ENCODE results near the gene VPS54.
A peak's percentile ranks its signal among the peaks of the same experiment; 100 is the strongest.
"Not testable (repeated sequence)": the region's sequence is repeated elsewhere in the genome, so short reads cannot be mapped to it uniquely, and the experiment has no call there.

The VPS54 gene

DNA sequence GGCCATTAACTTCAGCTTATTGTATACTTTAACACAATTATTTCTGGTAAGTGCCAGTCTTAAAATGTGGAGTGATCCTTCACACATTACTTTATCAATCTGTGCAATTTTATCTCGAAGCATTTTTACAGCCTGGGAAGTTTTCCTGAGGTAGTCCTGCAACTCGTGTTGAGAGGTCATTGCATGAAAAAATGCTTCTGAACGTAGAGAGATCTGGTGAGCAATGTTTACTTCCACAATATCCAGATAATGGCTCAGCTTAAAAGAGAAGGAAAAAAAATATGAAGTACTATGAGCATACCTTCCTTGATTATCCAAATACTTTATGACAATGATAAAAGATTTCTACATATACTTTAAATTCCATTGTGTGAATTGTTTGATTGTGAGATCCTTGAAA is 57.0 kb downstream of the VPS54 start:
- no peak overlapping the region for H3K27ac ChIP-seq
- H3K4me3 ChIP-seq: no peak overlapping the region

DNA sequence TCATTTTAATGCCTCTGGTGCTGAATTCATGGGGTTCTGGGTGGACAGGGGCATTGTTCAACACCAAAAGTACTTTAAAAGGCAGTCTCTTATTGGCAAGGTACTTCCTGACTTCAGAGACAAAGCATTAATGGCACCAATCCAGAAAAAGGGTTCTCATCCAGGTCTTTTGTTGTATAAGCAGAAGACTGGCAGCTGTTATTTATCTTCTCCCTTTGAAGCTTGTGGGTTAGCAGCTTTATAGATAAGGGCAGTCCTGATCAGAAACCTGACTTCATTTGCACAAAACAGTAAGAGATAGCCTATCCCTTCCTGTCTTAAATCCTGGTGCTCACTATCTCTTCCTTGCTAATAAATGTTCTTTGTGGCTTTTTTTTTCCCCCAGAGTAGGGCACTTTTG is 68.8 kb downstream of the VPS54 start:
- Histone ChIP-seq H3K27ac (no peak overlapping the region), H3K4me3 (no peak overlapping the region)

DNA sequence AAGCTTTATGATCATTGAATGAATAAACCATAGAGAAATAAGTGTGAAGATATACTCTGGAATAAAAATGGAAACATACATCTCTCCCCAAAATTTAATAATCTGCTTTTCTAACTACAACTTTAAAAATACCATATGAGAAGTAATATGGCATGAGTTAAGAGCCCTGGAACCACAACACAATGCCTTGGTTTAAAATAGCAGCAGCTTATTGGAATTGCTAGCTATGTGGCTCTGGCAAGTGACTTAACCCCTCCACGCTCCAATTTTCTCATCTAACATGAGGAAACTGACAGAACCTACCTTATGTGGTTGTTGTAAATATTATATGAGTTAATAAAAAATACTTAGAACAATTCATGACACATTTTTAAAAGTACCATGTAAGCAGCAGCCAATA is 76.4 kb downstream of the VPS54 start:
- no peak overlapping the region for H3K4me3 ChIP-seq
- no peak overlapping the region for H3K27ac ChIP-seq

DNA sequence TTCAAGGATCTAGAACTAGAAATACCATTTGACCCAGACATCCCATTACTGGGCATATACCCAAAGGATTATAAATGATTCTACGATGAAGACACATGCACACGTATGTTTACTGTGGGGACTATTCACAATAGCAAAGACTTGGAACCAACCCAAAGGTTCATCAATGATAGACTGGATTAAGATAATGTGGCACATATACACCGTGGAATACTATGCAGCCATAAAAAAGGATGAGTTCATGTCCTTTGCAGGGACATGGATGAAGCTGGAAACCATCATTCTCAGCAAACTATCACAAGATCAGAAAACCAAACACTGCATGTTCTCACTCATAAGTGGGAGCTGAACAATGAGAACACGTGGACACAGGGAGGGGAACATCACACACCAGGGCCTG is 87.1 kb downstream of the VPS54 start:
- H3K27ac ChIP-seq: not testable (repeated sequence)

DNA sequence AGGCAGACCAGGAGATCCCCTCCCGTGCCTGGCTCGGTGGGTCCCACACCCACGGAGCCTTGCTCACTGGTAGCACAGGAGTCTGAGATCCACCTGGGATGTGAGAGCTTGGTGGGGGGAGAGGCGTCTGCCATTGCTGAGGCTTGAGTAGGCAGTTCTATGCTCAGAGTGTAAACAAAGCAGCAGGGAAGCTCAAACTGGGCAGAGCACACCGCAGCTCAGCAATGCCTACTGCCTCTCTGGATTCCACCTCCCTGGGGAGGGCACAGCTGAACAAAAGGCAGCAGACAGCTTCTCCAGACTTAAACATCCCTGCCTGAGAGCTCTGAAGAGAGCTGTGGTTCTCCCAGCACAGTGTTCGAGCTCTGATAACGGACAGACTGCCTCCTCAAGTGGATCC is 92.4 kb downstream of the VPS54 start:
- no peak overlapping the region for H3K27ac ChIP-seq
- H3K4me3 ChIP-seq: no peak overlapping the region

More for the DNA sequence above, 87.1 kb downstream of the VPS54 start:
- not testable (repeated sequence) for H3K4me3 ChIP-seq

DNA sequence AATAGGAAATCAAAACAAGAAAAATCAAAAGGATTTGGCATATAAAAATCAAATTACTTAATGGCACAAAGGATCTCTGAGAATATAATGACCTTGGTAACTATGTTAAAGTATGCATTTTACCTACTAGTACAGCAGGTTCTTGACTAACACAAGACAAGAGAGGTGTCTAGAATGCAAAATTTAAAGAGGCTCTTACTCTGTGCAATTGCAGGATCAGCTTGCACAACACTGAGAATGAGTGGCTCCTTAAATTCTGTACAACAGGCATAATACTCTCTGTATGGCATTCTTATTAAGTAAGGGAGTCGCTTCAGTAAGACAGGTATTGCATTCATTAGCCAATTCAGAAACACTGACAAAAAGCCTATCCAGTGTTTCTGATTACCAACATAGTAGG is 104.9 kb downstream of the VPS54 start:
- H3K4me3 ChIP-seq: no peak overlapping the region
- no peak overlapping the region for H3K27ac ChIP-seq

DNA sequence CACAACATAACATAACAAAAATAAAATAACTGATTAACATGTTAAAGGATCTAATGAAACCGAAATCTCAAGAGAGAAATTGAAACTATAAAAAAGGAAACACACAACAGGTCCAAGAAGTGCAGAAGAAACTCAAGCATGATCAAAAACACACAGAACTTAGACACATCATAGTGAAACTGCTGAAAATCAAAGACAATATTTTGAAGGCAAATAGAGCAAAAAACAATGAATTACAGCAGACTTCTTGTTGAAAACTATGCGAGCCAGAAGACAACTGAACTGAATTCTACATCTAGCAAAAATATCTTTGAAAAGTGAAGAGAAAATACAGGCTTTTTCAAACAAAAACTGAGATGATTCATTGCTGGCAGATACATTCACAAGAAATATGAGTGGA is 116.2 kb downstream of the VPS54 start:
- Histone ChIP-seq H3K27ac (no peak overlapping the region), H3K4me3 (no peak overlapping the region)

DNA sequence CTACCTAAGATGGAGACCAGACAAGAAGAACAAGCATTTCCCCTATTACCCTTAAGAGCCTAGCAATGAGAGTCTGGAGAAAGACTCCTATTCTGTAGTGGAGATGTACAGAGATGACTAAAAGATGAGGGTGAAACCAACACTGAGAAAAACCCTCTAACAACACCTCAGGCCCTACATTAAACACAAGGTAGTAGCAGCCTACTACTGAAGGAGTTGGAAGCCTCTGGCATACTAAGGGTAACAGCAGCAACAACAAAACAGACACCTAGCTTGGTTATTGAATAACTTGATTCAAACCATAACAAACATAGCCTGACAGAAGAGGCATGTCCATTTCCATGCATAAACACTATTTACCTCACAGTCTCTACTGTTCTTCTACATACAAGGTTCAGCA is 117.1 kb downstream of the VPS54 start:
- H3K27ac ChIP-seq: no peak overlapping the region
- no peak overlapping the region for H3K4me3 ChIP-seq

DNA sequence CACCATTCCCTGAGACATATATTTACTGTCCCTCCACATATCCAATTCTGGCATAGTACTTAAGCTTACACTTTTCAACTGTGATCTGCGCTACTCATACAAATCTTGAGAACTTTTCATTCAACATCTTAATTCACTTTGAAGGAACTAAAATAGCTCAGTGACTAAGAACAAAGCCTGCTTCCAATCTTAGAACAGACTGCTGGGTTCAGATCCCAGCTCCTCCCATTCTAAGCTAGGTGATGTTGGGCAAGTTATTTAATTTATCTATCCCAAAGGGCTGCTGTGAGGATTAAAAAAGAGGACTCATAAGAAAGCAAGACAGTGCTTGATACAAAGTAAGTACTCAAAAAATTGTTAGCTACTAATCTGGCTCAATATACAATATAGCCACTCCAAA is 119.6 kb downstream of the VPS54 start:
- Histone ChIP-seq H3K27ac (no peak overlapping the region), H3K4me3 (no peak overlapping the region)

DNA sequence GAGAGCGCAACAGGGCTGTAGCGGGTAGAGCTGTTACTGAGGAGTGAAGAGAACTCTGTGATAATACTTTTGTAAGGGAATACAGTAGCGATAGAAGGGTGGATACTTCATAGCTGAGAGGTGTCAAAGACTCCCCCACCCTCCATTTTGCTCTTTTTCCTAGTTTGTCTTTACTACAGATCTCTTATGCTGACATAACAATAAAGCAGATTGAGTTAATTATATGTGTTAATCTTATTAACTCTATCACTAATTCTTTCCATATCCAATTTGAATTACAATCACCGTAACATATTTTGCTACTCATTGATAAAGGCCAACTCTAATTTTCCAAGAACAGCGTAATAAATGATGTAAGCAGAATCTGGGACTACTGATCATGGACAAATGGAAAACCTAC is 120.4 kb downstream of the VPS54 start:
- Histone ChIP-seq H3K4me3 (no peak overlapping the region), H3K27ac (no peak overlapping the region)

DNA sequence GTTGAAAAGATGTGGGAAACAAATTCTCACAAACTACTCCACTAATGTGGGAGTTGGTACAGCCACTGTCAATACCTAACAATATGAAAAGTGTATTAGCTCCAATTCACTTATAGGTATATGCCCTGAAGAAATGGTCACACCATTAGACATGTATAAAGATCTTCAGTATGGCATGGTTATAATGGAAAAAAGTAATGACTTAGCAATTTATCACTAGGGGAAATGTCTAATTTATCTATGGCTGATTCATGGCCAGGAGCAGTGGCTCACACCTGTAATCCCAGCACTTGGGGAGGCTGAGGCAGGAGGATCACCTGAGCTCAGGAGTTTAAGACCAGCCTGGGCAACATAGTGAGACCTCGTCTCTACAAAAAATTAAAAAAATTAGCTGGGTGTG is 125.1 kb downstream of the VPS54 start:
- H3K27ac ChIP-seq: no peak overlapping the region
- no peak overlapping the region for H3K4me3 ChIP-seq

DNA sequence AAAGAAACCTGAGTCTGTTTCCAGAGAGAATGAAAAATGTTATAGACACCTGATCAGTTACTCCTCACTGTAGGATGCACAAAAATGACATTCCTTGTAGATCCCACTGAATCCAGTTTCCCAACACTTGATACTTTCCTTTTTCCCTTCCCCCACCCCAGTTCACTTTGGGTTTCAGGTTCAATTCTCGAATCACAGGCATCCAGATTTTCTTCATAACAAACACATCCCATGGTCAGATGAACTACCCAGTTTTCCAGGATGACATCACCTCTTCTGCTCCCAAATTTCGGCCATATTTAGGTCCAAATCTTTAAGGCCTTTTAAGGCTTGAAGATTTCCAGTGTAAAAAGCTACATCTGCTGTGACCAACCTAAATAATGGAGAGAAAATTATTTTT is 126.1 kb downstream of the VPS54 start:
- Histone ChIP-seq H3K27ac (no peak overlapping the region), H3K4me3 (no peak overlapping the region)

DNA sequence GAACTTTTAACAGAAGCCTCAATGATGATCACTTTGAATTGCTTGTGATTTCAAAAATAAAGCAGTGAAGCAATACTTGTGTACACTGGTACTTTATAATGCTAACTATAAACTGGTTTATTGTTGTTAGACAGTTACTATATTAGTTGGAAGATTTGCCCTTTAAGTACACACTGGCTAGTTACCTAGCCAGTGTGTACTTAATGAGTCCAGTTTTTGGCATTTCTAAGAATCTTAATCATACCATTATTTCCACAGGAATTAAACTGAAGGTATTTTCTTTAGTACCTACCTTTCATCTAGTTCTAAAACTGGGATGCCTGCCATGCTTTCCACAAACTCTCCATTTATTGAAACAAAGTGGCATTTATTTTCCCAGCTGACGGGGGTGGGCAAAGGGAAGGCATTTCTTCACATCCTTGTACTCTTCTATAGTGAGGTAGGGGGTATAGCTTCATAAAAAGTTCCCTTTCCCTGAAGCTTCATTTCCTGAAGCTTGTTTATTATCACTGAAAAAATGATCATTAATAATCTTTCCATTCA is 127.7 kb downstream of the VPS54 start:
- H3K4me3 ChIP-seq: no peak overlapping the region
- no peak overlapping the region for H3K27ac ChIP-seq

DNA sequence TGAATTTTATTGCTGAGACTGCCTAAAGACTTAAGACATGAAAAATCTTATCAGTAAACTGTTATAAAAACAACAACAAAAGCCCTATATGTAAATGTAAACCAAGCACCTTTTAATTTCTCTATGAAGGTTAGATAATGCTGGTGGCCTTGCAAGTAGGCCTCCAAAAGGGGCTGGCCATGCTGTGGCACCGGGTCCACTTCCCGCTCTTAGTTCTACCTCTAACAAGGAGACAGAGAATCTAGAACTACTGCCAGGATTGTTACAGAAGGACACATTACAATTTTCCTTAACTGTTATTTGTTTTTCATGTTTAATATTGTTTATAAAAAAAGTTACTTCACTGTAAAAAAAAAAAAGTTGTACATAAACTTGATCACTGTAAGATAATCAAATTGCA is 128.6 kb downstream of the VPS54 start:
- no peak overlapping the region for H3K27ac ChIP-seq
- no peak overlapping the region for H3K4me3 ChIP-seq

DNA sequence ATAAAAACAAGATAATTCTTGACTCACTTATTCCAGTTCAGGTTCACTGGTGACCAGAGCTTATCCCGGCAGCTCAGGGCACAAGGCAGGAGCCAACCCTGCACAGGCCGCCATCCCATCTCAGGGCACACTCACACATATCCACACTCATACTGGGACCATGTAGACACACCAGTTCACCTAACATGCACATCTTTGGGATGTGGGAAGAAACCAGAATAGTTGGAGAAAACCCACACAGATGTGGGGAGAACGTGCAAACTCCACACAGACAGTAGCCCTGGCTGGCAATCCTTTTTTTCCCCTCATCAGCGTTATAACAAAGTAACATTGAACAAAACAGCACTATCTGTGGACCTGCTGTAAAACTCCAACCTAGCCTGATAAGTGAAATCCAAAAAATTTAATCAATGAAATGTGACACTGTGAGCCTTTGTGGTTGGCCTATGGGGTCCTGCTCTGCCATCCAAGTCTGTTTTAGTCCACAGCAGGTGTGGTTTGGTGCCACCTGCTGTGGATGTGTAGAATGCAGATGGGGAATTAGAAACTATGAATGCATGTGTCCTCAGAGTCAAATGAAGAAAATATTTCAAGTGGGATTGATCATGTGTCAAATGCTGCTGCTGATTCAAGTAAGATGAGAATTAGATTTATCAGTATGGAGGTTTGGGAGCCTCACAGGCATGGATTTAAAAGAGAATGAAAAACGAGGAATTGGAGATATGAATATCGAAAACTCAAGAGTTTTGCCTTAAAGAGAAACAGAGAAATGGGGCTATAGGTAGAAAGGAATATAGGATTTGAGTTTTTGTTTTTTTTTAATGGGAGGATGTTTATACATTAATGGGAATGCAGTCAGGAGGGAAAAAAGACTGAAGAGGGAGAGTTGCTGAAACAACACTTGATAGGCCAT is 130.5 kb downstream of the VPS54 start:
- no peak overlapping the region for H3K27ac ChIP-seq
- H3K4me3 ChIP-seq: no peak overlapping the region

DNA sequence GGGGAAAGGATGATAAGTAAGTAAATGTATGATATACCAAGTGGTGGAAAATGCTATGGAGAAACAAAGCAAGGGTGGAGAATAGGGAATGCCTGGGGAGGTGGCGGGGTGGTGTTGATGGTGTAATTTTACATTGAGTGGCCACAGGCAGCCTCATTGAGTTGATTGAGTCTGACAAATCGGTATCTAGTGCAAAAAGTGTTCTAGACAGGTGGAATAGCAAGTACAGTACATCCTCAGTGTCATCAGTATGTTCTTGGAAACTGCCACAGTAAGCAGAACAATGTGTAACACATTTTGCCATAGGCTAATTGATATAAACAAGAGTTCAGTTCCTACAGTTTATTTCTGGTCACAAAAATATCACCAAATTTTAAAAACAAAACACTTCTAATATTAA is 131.2 kb downstream of the VPS54 start:
- Histone ChIP-seq H3K27ac (no peak overlapping the region), H3K4me3 (no peak overlapping the region)

DNA sequence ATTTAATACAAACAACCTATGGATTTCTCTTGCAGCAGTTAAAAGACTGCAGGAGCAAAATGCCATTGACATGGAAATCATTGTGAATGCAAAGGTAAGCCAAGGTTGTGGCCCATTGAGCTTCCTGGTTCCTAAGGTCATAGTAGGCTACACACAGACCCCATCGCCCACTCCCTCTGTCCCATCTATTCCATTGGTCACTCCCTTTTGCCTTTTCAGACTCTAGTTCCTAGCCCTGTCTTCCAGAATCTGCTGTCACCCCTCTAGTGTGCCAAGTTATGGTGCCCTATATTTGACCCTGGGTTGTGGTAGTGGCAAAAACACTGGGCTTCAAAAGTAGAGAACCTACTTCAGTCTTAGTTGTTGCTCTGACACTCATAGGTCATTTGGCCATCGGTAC is 132.8 kb downstream of the VPS54 start:
- H3K27ac ChIP-seq: no peak overlapping the region
- no peak overlapping the region for H3K4me3 ChIP-seq

DNA sequence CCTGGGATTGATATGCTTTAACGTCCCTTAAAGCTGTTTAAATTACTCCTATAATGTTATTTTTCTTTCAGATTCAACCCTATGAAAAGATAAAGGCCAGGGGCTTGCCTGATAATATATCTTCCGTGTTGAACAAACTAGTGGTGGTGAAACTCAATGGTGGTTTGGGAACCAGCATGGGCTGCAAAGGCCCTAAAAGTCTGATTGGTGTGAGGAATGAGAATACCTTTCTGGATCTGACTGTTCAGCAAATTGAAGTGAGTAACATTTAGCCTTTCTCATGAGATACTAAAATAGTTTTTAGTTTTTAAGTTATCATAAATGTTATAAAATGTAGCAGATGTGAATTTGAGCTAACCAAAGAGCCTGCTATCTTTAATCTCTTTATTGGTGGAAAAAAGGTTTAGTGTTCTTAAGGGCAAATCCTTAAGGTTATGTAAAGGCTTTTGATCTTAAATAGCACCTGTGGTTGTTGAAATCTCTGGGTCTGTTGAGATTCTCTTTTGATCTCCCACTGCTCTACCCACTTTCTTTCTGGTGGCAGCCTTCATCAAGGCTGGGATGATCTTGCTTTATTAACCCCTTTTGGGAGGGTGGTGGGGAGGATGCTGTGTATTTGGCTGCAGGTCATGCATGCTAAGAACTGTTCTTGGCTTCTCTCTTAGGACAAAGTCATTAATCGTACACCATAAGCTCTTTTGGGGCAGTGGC is 136.7 kb downstream of the VPS54 start:
- H3K4me3 ChIP-seq: no peak overlapping the region
- no peak overlapping the region for H3K27ac ChIP-seq

DNA sequence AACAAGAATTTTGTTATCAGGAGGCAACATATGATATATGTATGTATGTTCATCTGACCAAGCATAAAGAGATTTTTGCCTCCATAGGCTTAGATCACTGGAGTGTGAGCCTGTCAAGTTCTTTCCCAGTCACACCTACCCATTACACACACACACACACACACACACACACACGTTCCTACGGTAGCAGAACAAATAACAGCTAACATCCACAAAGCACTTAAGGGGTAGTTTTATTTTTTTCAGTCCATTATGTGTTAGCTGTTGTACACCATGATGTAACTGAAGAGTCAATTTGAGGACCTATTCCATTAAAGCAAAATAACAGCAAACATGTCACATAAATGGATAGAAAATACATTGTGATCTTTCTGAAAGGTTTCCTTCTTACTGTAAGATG is 138.0 kb downstream of the VPS54 start:
- Histone ChIP-seq H3K27ac (no peak overlapping the region), H3K4me3 (no peak overlapping the region)

DNA sequence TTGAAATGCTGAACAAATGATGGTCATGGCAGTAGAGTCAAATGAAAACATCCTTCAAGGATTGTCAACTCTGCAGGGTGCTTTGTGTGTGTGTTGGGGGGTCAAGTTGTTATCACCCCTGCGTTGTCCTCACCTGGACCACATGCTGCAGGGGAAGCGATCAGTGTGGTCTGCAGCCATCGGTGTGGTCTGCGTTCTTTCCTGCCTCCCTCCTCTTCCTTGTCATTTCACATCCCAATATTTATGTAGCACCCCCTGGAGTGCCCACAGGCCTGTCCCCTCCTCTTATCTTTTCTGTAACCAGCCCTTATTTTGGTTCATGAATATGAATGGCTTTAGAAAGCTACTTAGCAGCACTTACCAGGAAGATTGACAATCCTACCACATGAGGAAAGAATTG is 138.6 kb downstream of the VPS54 start:
- Histone ChIP-seq H3K4me3 (no peak overlapping the region), H3K27ac (peak overlapping the region in 1 of 21 experiments; percentile 24)

DNA sequence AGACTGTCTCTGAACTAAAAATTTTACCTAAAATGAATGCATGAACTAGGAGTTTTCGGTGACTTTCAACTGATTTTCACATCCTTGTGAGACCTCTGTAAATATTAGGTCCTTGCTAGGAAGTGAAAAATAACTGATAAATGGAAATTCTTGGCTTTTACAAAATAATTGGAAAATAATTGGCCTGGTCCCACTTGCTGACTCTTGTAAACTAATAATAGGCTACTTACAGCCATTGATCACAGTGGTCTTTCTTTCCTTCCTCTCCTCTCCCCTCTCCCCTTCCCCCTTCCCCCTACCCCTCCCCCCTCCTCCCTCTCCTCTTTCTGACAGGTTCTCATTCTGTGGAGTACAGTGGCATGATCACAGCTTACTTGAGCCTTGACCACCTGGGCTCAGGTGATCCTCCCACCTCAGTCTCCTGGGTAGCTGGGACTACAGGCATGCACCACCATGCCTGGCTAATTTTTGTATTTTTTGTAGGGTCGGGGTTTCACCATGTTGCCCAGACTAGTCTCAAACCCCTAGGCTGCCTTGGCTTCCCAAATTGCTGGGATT is 139.3 kb downstream of the VPS54 start:
- Histone ChIP-seq H3K27ac (no peak overlapping the region), H3K4me3 (no peak overlapping the region)

All from skin epidermis (tissue), 12 donors.